Prostate gland (tissue), 2 donors: ENCODE data around the gene FOXL1.

Source experiments
- POLR2A ChIP-seq: fragments of 450-650 bp; IDR thresholded peaks from one replicate; pipeline ENCODE4 v1.6.1; 2016; ENCODE audit warnings: antibody characterized with exemption, mild to moderate bottlenecking
- POLR2AphosphoS5 ChIP-seq: sonication (generic); formaldehyde crosslinking; IDR thresholded peaks from one replicate; pipeline ENCODE4 v1.6.1; 2017; ENCODE audit warnings: antibody characterized with exemption
- TF ChIP-seq, protein P1 (sequence below), 4 experiments: fragments of 200-600 bp in 2 of 4; fragments of 450-650 bp in 2 of 4; sonication (generic) in 2 of 4; IDR thresholded peaks; 1 replicate in 3 of 4; 2 replicates in 1 of 4; pipeline ENCODE4 v1.5.1; 2016 to 2019; ENCODE audit warnings: antibody characterized with exemption in 4 of 4, mild to moderate bottlenecking in 2 of 4, moderate library complexity in 2 of 4

- TF ChIP-seq, protein P1, sequence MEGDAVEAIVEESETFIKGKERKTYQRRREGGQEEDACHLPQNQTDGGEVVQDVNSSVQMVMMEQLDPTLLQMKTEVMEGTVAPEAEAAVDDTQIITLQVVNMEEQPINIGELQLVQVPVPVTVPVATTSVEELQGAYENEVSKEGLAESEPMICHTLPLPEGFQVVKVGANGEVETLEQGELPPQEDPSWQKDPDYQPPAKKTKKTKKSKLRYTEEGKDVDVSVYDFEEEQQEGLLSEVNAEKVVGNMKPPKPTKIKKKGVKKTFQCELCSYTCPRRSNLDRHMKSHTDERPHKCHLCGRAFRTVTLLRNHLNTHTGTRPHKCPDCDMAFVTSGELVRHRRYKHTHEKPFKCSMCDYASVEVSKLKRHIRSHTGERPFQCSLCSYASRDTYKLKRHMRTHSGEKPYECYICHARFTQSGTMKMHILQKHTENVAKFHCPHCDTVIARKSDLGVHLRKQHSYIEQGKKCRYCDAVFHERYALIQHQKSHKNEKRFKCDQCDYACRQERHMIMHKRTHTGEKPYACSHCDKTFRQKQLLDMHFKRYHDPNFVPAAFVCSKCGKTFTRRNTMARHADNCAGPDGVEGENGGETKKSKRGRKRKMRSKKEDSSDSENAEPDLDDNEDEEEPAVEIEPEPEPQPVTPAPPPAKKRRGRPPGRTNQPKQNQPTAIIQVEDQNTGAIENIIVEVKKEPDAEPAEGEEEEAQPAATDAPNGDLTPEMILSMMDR (IDR thresholded peaks at IDR 0.05): no peak
- no peak for TF ChIP-seq POLR2A
- no peak for TF ChIP-seq POLR2AphosphoS5
These were observed 33.1 kb downstream of the FOXL1 start for GRCh38 chr16:86611525-86611855.
